H1 (cell line): ENCODE measurements around the gene GINS3. TPM values are rescaled to one million over a fixed set of nuclear protein-coding genes. Genes with fewer than 3 reads are reported as not detected.

ENCODE experiments used
- CTCF ChIA-PET: fragments of 300-600 bp; sonication (Branson Sonifier 250); formaldehyde crosslinking; loops from one replicate; lab custom pipeline; 2021; ENCODE audit not compliant: partially characterized antibody; lab: Charles Lee
- POLR2A ChIA-PET: fragments of 300-600 bp; sonication (Branson Sonifier 250); formaldehyde crosslinking; loops from one replicate; lab custom pipeline; 2021; ENCODE audit warnings: inconsistent platforms; ENCODE audit not compliant: partially characterized antibody; lab: Charles Lee
- DNase-seq, 2 experiments: peaks; one replicate each; pipeline versions ENCODE4 v3.0.0 to v3.0.0-alpha.2; 2010 to 2022; ENCODE audit warnings: low spot score in 2 of 2, low read depth in 1 of 2, mixed read lengths in 1 of 2
- FAIRE-seq: peaks from 2 replicates; lab custom pipeline; 2011; peaks lifted over from hg19 to GRCh38; lab: Jason Lieb, UNC
- H2AFZ ChIP-seq: 2 replicates; pipeline ENCODE4 v1.8.1; 2012; ENCODE audit warnings: low read length, inconsistent platforms
- H2AK5ac ChIP-seq: 2 replicates; pipeline ENCODE4 v1.6.1; 2013; ENCODE audit warnings: low read depth, low read length
- H2BK120ac ChIP-seq: replicated peaks from 2 replicates; pipeline ENCODE3; 2013; ENCODE audit warnings: low read depth, low read length, inconsistent platforms
- H2BK12ac ChIP-seq: 2 replicates; pipeline ENCODE4 v1.6.1; 2013; ENCODE audit warnings: low read depth, low read length
- H2BK15ac ChIP-seq: 2 replicates; pipeline ENCODE4 v1.6.1; 2013; ENCODE audit warnings: low read length
- H2BK20ac ChIP-seq: 2 replicates; pipeline ENCODE4 v1.6.1; 2013; ENCODE audit warnings: low read length
- H2BK5ac ChIP-seq: 2 replicates; pipeline ENCODE4 v1.6.1; 2013; ENCODE audit warnings: low read depth, low read length
- H3K14ac ChIP-seq: 2 replicates; pipeline ENCODE4 v1.6.1; 2013; ENCODE audit warnings: inconsistent platforms; ENCODE audit not compliant: insufficient read length
- H3K18ac ChIP-seq: 2 replicates; pipeline ENCODE4 v1.6.1; 2013; ENCODE audit warnings: low read length; ENCODE audit errors: extremely low read depth
- H3K23ac ChIP-seq: 2 replicates; pipeline ENCODE4 v1.6.1; 2013; ENCODE audit warnings: inconsistent platforms; ENCODE audit not compliant: insufficient read length
- H3K23me2 ChIP-seq: 2 replicates; pipeline ENCODE4 v1.6.1; 2013; ENCODE audit warnings: low read depth, low read length
- H3K27ac ChIP-seq: 2 replicates; pipeline ENCODE4 v1.6.1; 2011; ENCODE audit warnings: low read depth, low read length, inconsistent platforms
- H3K27me3 ChIP-seq, 4 experiments: replicated peaks in 1 of 4; 1 replicate in 1 of 4; 2 replicates in 3 of 4; pipeline versions ENCODE4 v1.6.1 to v1.8.1; 2011 to 2013; ENCODE audit warnings: low read length in 3 of 4, mild to moderate bottlenecking in 3 of 4, inconsistent platforms in 2 of 4, mixed read lengths in 2 of 4, moderate library complexity in 1 of 4; ENCODE audit not compliant: control insufficient read depth in 3 of 4, insufficient read depth in 3 of 4; ENCODE audit errors: extremely low read depth in 1 of 4
- H3K36me3 ChIP-seq, 4 experiments: 2 replicates each; pipeline versions ENCODE4 v1.6.1 to v1.8.1; 2011 to 2013; ENCODE audit warnings: mild to moderate bottlenecking in 4 of 4, low read length in 3 of 4, moderate library complexity in 2 of 4, control low read depth in 1 of 4, inconsistent platforms in 1 of 4; ENCODE audit not compliant: insufficient read depth in 4 of 4, control insufficient read depth in 2 of 4
- H3K4ac ChIP-seq: replicated peaks from 2 replicates; pipeline ENCODE3; 2013; ENCODE audit warnings: low read length, low read depth, mixed read lengths, inconsistent platforms; ENCODE audit not compliant: insufficient read length
- H3K4me1 ChIP-seq, 4 experiments: replicated peaks in 1 of 4; 1 replicate in 1 of 4; 2 replicates in 3 of 4; pipeline versions ENCODE4 v1.6.1 to v1.8.1; 2011 to 2013; ENCODE audit warnings: low read length in 3 of 4, inconsistent platforms in 2 of 4, mixed read lengths in 1 of 4; ENCODE audit not compliant: insufficient read depth in 4 of 4, control insufficient read depth in 3 of 4
- H3K4me2 ChIP-seq, 2 experiments: 2 replicates each; pipeline versions ENCODE4 v1.6.1 to v1.8.1; 2011 to 2013; ENCODE audit warnings: low read depth in 2 of 2, low read length in 2 of 2, control low read depth in 1 of 2, inconsistent platforms in 1 of 2, mild to moderate bottlenecking in 1 of 2; ENCODE audit not compliant: insufficient read depth in 1 of 2
- H3K4me3 ChIP-seq, 4 experiments: fragments of 200-600, 300-600 bp in 1 of 4; sonication (generic), shearing (Covaris generic), sonication (Bioruptor Twin) in 1 of 4; 2 replicates each; pipeline versions ENCODE4 v1.5.1 to v1.8.1; 2011 to 2016; ENCODE audit warnings: low read length in 4 of 4, low read depth in 3 of 4, control low read depth in 2 of 4, inconsistent platforms in 2 of 4, mild to moderate bottlenecking in 2 of 4, mixed read lengths in 1 of 4, moderate library complexity in 1 of 4; ENCODE audit not compliant: insufficient read depth in 2 of 4; ENCODE audit errors: extremely low read depth in 1 of 4
- H3K56ac ChIP-seq: replicated peaks from 2 replicates; pipeline ENCODE3; 2013; ENCODE audit warnings: low read depth, mild to moderate bottlenecking, mixed read lengths, low read length, inconsistent platforms; ENCODE audit not compliant: insufficient read length
- H3K79me1 ChIP-seq: 2 replicates; pipeline ENCODE4 v1.6.1; 2013; ENCODE audit warnings: low read depth, low read length, control low read depth
- H3K79me2 ChIP-seq, 2 experiments: 2 replicates each; pipeline versions ENCODE4 v1.6.1 to v1.8.1; 2012 to 2013; ENCODE audit warnings: low read length in 2 of 2, mild to moderate bottlenecking in 2 of 2, inconsistent platforms in 1 of 2; ENCODE audit not compliant: insufficient read depth in 2 of 2, control insufficient read depth in 1 of 2
- H3K9ac ChIP-seq, 4 experiments: replicated peaks in 1 of 4; 1 replicate in 1 of 4; 2 replicates in 3 of 4; pipeline versions ENCODE4 v1.6.1 to v1.8.1; 2011 to 2013; ENCODE audit warnings: low read depth in 3 of 4, low read length in 3 of 4, control low read depth in 2 of 4, mild to moderate bottlenecking in 2 of 4, moderate library complexity in 2 of 4, inconsistent platforms in 1 of 4; ENCODE audit errors: extremely low read depth in 1 of 4
- H3K9me3 ChIP-seq, 2 experiments: 2 replicates each; pipeline versions ENCODE4 v1.6.1 to v1.8.1; 2012 to 2013; ENCODE audit warnings: mild to moderate bottlenecking in 2 of 2, moderate library complexity in 2 of 2, control low read depth in 1 of 2, inconsistent platforms in 1 of 2, low read depth in 1 of 2, low read length in 1 of 2, mixed read lengths in 1 of 2; ENCODE audit not compliant: insufficient read depth in 2 of 2
- H4K20me1 ChIP-seq, 2 experiments: replicated peaks in 1 of 2; 2 replicates each; pipeline versions ENCODE3 to v1.8.1; 2011 to 2013; ENCODE audit warnings: inconsistent platforms in 2 of 2, low read length in 2 of 2, mild to moderate bottlenecking in 1 of 2; ENCODE audit not compliant: insufficient read depth in 2 of 2, control insufficient read depth in 1 of 2
- H4K5ac ChIP-seq: 2 replicates; pipeline ENCODE4 v1.6.1; 2013; ENCODE audit warnings: low read length, low read depth, mixed read lengths, inconsistent platforms; ENCODE audit not compliant: insufficient read length
- H4K8ac ChIP-seq: 2 replicates; pipeline ENCODE4 v1.8.0; 2013; ENCODE audit warnings: mild to moderate bottlenecking, moderate library complexity, low read length, inconsistent platforms; ENCODE audit not compliant: insufficient read depth; ENCODE audit errors: extremely low read depth
- H4K91ac ChIP-seq: replicated peaks from 2 replicates; pipeline ENCODE3; 2013; ENCODE audit warnings: low read length, mixed read lengths, inconsistent platforms; ENCODE audit not compliant: insufficient read length
- CTBP2 ChIP-seq: IDR thresholded peaks from 2 replicates; pipeline ENCODE4 v1.7.0; 2011; ENCODE audit warnings: borderline replicate concordance, mild to moderate bottlenecking, moderate library complexity, mixed read lengths, low read length; ENCODE audit not compliant: insufficient read depth, insufficient read length
- KDM5A ChIP-seq: fragments of 200-600 bp; IDR thresholded peaks from 2 replicates; pipeline ENCODE4 v1.7.1; 2012; ENCODE audit warnings: mild to moderate bottlenecking, low read length, inconsistent platforms, mixed read lengths
- NRF1 ChIP-seq: IDR thresholded peaks from 2 replicates; pipeline ENCODE4 v1.6.1; 2011; ENCODE audit warnings: mild to moderate bottlenecking, low read depth, low read length, improper control_type of control experiment
- TAF1 ChIP-seq: IDR thresholded peaks from 2 replicates; pipeline ENCODE4 v1.6.1; 2011; ENCODE audit warnings: mild to moderate bottlenecking, low read depth, low read length
- WGBS, 2 experiments: shearing (Covaris generic) in 1 of 2; methylation state at CpG; one replicate each; pipeline versions ENCODE4 v1.1.6 to v1.1.7; 2013 to 2015; ENCODE audit warnings: low lambda C conversion rate in 2 of 2, mixed read lengths in 2 of 2, inconsistent platforms in 1 of 2, low coverage in 1 of 2, missing lambda C conversion rate in 1 of 2; ENCODE audit not compliant: insufficient replicate concordance in 2 of 2, insufficient coverage in 1 of 2, insufficient read length in 1 of 2; ENCODE audit errors: extremely low coverage in 1 of 2, missing lambda C conversion rate in 1 of 2; 5-methylcytosine and 5-hydroxymethylcytosine counted together
- polyA plus RNA-seq, 7 experiments: library from polyadenylated mRNA; depleted of rRNA in 3 of 7; stranded (reverse) in 5 of 7; unstranded in 2 of 7; fragments of >200 nt in 5 of 7; fragments of 200-250 nt in 2 of 7; gene quantifications; 1 replicate in 5 of 7; 2 replicates in 1 of 7; 4 replicates in 1 of 7; pipeline versions ENCODE4 v1.2.1 to v1.2.3, GENCODE V29; 2011 to 2013; ENCODE audit warnings: missing spikeins in 2 of 7, mixed read lengths in 2 of 7
- total RNA-seq: library from RNA; stranded (reverse); fragmentation: NEBNext Ultra II Directional; extraction: Animal tissue kit (Norgen Biotek cat#: 25700); gene quantifications from 2 replicates; pipeline ENCODE4 v1.2.1, GENCODE V29; 2021

The GINS3 gene
- total and polyA plus RNA-seq, 2 of the 8 experiments (the other 6 are each of a cell fraction or from before 2014, with no cell fraction given): 12.9 to 15.4 TPM

DNA sequence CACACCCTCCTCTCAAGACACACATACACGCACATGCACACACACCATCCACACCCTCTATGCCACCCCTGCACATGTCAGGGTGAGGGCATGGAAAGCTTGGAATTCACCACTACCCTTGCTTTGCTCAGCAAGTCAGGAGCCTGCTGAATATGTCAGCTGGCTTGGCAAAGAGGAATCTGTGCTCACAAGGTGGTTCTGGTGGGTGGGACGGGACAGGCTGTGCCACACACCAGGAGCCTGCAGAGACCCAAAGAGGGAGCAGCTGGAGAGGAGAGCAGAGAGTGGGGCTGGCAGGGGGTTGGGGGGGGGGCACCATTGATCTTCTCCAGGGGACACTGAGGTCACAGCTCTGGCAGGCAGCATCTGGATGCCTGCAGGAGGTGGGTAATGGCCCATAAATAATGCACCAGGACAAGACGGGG is 59.0 kb downstream of the GINS3 start:
- no peak overlapping the region for H3K18ac ChIP-seq
- no peak overlapping the region for H2BK12ac ChIP-seq
- ChIA-PET CTCF (interaction anchor here (0.8 to 4.8 kb wide), 5 partner anchors 10 to 85 kb away, joined by 3 to 18 read pairs (median 3); no protein-coding TSS in a partner anchor), POLR2A (interaction anchor here (1.2 to 1.5 kb wide), 2 partner anchors 24 to 60 kb away, joined by 3 read pairs; no protein-coding TSS in a partner anchor)
- FAIRE-seq: no peak
- no peak overlapping the region for H4K8ac ChIP-seq
- H2BK120ac ChIP-seq: no peak overlapping the region
- no peaks in the 10 kb centered on the region for H3K4me1 ChIP-seq
- no peaks in the 10 kb centered on the region for H3K79me1 ChIP-seq
- H3K4me3 ChIP-seq: no peak overlapping the region
- H2AK5ac ChIP-seq: no peak overlapping the region
- H2BK15ac ChIP-seq: no peak overlapping the region
- peak overlapping the region; percentile 23 for H3K56ac ChIP-seq
- H3K4me2 ChIP-seq: no peak overlapping the region
- H3K9me3 ChIP-seq: no peaks in the 10 kb centered on the region
- H2BK5ac ChIP-seq: no peak overlapping the region; the same call in 1 of the 2 replicates
- H3K14ac ChIP-seq: no peak overlapping the region
- no peaks in the 10 kb centered on the region for H3K36me3 ChIP-seq
- H4K5ac ChIP-seq: no peak overlapping the region
- no peaks in the 10 kb centered on the region; a peak in 1 of 7 replicates for H3K27me3 ChIP-seq
- no peaks in the 10 kb centered on the region; the same call in 1 of the 2 replicates for H3K23me2 ChIP-seq
- H3K9ac ChIP-seq: no peak overlapping the region
- H3K4ac ChIP-seq: no peak overlapping the region
- H3K27ac ChIP-seq: no peak overlapping the region
- H2AFZ ChIP-seq: no peak overlapping the region
- no peak overlapping the region for H3K23ac ChIP-seq
- peaks cover 0 to 1% of the 10 kb centered on the region in 2 experiments for H4K20me1 ChIP-seq
- DNase-seq: no peak
- no peak overlapping the region for H2BK20ac ChIP-seq
- H4K91ac ChIP-seq: no peak overlapping the region
- WGBS, 2 experiments: 91% methylated on average over 2 of the region's 3 CpGs; no CpG with 5 or more reads in 1 of the 2 experiments
- H3K79me2 ChIP-seq: no peaks in the 10 kb centered on the region
- TF ChIP-seq CTBP2 (no peak), KDM5A (no peak), NRF1 (no peak), TAF1 (no peak)
